GM21717 (cell line): ENCODE measurements around the gene FAF1.

ENCODE experiments used
- ATAC-seq: cut with Tn5 transposase; IDR thresholded peaks from one replicate; pipeline ENCODE4 v1.9.1; 2021; ENCODE audit warnings: mild to moderate bottlenecking, moderate library complexity; ENCODE audit not compliant: unreplicated experiment

The FAF1 gene

DNA sequence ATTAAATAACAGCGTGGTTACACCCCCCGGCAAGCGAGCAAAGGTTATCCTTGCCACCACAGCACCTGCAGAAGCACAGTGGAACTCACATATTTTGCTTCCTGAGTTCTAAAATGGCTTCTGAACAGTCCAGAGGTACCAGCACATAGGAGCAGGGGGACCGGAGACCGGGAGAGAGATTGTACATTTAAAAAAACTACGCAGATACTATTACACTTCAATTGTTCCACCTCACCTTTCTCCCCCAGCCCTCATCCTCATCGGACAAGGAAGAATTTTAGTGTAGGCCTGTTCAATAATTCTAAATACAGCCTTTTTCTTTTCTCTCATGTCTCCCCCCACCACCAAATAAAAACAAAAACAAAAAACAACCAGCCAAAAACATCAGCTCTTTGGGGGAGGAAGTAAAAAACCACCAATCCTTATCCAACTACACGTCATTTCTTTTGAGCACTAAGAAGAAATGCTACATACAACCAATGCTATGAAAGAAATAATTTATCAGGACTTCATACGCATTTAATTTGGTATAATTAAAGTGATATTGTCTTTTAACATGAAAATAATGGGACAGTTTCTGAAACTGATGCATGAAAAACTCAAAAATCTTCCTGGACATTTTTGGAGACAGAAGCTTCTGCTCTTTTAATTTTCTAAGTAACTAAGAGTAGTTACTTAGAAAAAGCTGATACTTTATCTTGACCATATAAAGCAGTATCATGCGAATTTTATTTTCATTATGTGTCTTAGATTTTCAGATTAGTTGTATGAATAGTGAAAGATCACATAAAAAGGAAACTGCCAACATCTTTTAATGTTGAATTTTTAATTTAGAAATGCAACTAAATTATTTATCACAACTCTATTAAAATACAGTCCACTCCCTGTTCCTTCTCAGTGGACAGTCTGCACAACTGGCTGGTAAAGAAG lies 19.1 kb upstream of the FAF1 start:
- no peak for ATAC-seq

DNA sequence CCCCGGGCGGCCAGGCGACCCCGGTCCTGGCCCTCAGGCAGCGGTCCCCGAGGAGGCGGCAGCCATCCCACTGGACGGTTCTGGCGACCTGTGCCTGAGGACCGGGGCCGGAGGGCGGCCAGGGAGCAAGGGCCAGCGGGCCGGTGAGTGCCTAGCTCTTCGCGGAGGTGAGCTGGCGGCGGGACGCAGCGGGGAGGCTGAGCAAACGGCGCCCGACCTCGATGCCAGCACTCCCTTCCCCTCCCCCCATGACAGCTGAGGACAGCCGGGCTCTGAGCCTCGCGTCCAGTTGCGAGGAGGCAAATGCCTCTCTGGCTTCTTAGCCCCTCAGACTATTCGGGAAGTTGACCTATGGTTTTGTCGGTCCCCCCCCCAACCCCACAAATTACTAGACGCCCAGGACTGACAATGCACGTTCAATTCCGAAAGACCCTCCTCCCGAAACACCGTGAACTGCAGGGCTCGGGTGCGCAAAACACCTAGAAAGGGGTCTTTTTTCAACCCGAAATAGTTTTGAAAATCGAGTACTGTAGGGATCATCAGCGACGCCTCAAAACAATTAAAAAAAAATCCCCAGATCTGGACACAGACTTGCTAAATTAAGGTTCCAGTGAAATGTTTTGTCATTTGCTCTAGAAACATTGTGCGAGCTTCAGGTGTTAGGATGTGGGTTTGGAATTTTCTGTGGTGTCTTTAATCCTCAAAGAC lies 18.2 kb upstream of the FAF1 start:
- ATAC-seq = peak; percentile 25

DNA sequence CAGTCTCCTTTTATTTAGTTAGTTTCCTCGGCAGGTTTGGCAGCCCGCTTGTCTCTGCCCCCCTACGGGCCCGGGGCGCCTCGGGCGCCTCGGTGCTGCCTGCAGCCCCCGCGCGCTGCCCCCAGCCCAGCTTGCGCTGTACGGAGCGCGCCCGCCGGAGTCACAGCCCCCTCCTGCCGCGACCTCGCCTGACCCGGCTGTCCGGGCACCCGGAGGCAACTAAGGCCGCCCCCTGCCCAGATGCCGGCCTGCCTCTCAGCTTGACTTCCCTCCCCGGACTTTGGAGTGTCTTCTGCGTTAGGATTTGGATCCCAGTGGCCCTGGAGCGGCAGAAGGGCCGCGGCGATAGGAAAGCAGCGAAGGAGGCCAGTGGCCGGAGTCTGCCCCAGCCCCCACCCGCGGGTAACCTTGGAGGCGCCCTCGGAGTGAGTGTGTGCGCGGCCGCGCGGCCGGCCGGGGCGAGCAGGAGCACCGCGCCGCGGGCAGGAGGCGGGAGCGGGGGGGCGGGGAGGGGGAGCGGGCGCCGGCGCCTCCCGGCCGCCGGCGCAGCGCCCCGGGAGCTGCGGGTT lies 17.6 kb upstream of the FAF1 start:
- peak; percentile 33 for ATAC-seq

DNA sequence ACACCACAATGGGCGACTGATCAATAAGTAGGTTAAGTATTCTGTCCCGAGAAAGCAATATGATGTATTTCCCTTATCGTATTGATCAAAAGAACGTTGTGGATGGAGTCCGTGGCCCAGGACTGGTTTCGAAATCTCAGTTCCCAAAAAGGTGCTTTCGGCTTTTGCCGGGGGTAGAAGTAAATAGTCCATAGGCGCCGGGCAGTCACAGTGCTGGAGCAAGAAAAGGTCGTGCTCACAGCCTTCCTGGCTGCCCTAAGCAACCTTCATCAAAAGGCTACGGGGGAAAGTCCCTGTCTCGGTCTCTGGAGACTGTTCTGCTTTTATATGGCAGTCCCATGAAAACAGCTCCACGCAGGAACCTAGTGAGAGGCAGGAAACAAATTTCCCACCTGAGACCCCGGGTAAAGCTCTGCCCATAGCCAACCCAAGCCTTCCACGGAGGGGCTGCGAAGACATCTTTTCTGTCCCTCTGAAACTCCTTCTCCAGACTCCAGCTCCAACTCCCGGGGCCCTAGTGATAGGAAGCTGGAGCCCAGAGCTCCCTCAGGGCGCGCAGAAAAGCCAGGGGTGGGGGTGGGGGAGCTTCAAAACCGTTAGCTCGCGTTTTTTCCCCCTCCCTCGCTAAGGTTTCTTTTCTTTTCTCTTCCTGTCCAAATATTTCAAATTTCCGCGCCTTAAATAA lies 17.0 kb upstream of the FAF1 start:
- ATAC-seq = peak; percentile 57

DNA sequence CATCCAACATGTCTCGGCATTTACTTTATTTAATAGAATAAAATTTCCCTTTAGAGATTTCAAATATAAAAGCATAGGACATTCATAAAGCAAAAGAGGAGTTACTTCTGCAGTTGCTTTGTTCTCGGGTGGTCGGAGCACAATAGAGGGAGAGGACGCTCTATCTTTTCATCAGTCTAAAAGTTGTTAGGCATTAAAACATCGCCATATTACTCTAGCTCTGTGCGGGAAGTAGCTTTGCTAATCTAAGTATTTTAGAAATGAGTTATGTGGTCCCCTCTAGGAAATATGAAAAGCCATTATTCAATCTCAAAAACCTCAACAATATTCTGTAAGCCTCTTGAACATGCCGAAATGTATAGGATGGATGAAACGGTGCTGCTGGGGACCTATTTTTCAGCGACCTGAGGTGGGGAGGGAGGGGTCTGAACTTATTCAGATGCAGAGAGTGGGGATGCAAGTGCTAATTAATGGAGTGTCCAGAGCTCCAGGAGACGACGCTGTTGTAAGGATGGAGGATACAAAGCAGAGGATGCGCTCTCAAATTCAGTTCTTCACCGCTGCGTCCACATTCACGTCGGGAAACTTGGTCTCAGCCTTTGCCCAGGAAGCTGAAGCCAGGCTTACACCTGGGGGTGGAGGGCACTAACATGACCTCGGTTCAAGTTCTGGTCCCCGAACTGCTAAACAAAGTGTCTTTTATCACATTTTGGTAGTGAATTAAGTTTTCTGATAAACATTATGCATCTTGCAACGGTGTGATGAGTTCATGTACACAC lies 16.2 kb upstream of the FAF1 start:
- ATAC-seq = peak; percentile 5

DNA sequence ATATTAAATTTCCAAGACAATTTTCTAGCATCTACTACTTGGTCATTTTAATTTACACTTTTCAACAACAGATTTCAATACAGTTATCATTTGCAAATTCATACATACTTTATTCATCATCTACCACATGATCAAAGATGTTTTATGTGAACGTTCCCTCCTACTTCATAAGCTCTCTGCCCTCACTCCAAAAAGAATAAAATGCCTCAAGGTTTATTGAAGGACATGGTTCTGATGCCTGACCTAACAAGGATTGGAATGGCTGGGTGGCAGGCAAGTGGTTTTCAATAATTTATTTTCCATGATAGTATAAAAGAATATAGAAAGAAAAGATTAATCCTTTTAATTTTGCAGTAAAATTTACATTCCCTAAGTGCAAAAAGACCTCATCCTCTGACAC lies 15.4 kb upstream of the FAF1 start:
- ATAC-seq = no peak

DNA sequence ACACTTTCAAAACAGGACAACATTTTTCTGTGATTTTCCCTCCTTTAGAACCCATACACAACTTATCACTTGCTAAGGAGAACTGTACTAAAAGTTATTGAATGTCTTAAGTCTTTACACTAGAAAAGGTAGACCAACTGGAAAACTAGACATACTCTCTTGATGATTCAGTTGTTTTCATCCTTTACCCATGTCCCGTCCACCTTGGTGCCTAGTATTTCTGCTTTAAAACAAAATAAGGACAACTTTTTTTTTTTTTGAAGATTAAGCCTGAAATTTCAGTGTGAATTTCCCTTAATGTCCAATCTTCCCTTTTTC lies 14.5 kb upstream of the FAF1 start:
- no peak for ATAC-seq

DNA sequence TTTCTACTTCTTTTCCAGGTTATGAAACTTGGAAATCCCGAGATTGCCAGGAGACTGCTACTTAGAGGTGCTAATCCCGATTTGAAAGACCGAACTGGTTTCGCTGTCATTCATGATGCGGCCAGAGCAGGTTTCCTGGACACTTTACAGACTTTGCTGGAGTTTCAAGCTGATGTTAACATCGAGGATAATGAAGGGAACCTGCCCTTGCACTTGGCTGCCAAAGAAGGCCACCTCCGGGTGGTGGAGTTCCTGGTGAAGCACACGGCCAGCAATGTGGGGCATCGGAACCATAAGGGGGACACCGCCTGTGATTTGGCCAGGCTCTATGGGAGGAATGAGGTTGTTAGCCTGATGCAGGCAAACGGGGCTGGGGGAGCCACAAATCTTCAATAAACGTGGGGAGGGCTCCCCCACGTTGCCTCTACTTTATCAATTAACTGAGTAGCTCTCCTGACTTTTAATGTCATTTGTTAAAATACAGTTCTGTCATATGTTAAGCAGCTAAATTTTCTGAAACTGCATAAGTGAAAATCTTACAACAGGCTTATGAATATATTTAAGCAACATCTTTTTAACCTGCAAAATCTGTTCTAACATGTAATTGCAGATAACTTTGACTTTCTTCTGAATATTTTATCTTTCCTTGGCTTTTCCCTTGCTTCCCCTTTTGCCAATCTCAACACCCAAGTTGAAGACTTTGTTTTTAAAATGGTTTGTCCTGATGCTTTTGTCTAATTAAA lies 14.0 kb upstream of the FAF1 start:
- no peak for ATAC-seq

DNA sequence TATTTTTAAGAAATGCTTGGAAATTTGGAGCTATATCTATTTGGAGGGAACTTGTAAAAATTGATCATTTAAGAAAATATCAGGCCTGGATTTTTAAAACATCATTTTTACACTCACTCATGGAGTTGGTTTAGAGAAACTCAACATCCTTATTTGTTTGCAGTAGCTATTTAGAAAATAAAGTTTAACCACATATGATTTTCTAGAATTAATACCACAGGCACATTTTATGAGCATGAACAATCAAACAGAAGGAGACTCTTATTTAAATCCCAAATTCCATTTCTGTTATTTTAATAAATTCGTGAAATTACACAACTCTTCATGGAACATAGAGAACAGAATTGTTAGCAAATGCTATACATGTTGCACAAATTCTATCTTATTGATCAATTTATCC lies 13.2 kb upstream of the FAF1 start:
- ATAC-seq = no peak

DNA sequence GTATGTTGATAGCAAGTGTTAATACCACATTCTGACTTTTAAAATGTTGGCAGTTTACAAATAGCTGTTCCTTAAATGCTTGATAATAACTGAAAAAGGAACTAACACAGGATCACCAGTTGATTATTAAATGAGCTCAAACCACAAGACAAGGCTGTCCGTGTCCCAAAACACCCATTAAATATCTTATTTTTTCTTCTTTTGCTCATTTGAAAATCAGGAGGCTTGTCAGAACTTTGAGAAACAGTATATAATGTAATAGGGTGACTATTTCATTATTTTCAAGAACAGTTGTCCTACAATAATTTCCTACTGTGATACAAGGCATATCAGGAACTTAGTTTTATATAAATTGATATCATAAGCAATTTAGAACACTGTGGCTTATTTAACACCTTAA lies 12.7 kb upstream of the FAF1 start:
- no peak for ATAC-seq

DNA sequence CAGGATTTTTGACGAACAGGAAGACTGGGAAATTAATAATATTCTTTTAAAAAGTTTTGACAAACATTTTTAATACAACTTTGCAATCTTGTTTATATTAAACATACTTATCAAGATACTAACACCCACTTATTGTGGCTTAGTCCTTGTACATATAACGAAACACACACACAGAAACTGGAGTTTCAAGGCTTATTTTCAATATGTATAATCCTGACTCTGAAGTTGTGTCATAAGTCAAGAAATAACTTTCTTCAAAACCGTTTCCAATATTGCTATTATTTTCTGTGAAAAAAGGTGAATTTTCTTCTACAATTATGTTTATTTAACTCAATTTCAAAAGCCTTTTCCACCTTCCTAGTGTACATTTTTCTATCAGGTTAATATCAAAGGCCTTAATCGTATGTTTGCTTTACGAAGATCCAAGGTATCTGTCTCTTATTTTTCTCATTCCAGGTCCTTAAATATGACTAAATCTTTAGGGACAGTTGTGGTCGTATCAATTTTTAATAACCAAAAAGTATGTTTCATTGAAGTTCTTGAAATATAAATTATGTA lies 11.8 kb upstream of the FAF1 start:
- ATAC-seq = no peak

DNA sequence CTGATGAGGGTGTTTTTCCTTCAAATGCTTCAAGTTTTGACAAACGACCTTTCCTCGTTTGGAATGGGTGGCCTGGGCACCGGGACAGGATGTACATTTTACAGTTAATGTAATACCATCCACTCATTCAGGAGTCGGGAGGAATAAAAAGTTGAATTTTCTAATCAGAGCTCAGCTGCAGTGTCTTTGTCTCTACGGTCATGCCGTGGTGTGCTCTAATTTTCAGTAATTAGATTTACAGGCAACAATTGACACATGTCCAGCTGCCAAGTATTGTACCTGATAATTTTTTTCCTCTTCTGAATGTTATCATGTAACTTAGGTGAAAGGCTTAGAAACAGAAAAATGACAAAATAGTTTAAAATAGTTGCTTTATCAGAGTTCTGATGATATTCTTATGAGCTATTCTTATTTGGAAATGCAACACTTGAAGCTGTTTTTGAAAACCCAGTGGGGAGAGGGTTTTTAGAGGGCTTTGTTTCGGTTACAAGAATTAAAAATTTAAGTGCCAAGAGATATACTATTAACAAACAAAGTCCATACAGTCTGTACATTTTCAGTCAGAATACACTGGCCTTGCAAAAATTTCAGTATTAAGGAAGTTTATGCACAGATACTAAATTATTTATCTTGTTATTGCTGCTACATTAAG lies 11.0 kb upstream of the FAF1 start:
- ATAC-seq = no peak

DNA sequence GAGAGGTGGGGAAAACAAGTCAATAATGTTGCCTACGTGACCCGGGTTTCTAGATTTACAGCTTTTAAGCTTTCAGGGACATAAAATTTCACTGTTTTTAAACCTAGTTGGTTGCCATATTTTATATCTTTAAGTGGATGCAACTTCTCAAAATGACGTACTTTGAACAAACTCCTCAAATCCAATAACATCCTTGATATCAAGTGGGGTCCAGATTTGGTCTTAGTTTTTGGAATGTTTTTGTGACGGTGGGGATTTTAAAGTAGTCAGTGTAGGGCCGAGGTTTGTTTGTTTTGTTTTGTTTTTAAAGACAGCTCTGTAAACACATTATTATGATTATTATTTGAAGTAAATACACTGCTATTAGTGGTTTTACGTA lies 10.4 kb upstream of the FAF1 start:
- no peak for ATAC-seq

DNA sequence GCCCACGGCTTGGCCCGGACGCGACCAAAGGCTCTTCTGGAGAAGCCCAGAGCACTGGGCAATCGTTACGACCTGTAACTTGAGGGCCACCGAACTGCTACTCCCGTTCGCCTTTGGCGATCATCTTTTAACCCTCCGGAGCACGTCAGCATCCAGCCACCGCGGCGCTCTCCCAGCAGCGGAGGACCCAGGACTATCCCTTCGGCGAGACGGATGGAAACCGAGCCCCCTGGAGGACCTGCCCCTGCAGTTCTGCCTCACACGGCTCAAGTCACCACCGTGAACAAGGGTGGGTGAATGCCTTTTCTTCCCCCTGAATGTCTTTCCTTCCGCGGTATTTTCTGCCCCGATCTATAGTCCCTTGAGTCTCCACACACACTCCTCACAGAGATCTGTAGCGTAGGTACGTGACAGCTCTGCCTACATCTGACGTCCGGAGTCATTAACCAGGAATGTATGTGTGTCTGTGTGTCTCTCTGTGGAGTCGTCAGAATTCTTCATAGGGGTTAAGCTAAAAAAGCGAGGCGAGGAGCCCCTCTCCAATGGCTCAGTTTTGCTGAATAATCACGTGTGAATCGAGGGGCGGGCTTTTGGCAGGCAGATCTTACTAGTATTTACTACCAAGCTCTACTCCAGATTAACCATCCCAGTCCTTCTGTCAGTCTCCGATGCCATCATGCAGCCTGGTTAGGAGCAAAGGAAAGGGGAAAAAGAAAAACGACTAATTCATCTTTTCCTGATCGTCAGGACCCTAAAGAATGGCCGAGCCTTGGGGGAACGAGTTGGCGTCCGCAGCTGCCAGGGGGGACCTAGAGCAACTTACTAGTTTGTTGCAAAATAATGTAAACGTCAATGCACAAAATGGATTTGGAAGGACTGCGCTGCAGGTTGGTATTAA lies 9.8 kb upstream of the FAF1 start, which contains the start of gene CDKN2C:
CDKN2C (plus strand) TSS at position 635 of the 898 bp plus-strand sequence; CDS start at position 759, 124 bp downstream.
- ATAC-seq = peak; percentile 28

DNA sequence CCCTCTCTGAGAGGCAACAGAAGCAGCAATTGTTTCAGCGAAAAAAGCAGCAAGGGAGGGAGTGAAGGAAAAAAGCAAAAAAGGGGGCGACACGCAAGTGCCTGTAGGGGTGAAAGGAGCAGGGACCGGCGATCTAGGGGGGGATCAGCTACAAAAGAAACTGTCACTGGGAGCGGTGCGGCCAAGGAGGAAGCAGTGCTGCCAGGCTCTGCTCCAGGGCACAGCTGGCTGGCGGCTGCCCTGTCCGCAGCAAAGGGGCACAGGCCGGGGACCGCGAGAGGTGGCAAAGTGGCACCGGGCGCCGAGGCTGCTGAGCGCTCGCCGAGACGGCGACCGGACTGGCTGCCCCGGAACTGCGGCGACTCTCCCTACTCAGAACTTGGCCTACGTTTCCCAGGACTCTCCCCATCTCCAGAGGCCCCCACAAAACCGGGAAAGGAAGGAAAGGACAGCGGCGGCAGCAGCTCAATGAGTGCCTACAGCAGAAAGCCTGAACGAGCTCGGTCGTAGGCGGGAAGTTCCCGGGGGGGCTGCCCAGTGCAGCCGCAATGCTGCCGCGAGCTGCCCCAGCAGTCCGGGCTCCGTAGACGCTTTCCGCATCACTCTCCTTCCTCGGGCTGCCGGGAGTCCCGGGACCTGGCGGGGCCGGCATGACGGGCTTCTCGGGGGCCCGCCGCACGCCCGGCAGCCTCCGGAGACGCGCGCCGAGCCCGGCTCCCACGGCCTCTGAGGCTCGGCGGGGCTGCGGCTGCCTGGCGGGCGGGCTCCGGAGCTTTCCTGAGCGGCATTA lies 8.9 kb upstream of the FAF1 start:
- peak; percentile 19 for ATAC-seq

DNA sequence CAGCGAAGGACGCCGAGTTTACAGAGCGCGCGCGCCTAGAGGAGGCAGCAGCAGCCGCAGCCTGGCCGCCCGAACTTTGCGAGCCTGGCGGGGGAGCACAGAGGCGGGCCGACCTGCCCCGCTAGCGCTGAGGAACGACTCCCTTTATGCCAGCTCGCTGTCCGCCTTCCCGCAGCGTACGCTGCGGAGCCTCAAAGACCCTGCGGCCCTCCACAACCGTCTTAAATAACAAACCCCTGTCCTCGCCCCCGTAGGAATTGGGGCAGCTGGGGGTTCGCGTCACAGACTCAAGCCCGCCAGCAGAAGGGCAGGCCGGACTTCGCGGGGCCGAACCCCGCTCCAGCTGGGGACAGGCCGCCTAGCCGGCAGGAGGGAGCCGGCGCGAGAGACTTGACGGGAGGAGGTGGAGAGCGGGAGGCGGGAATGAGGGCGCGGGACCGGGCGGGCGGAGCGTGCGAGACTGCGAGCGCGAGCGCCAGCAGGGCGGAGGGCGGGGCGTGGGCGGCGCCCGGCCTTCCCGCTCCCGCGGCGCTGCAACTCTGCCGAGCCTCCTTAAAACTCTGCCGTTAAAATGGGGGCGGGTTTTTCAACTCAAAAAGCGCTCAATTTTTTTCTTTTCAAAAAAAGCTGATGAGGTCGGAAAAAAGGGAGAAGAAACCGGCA lies 8.2 kb upstream of the FAF1 start:
- ATAC-seq = peak; percentile 57
